A549 (cell line): Measurements from ENCODE around the gene DDX60. TPM values are rescaled to one million over a fixed set of nuclear protein-coding genes. Genes with fewer than 3 reads are reported as not detected.
A peak's percentile ranks its signal among the peaks of the same experiment; 100 is the strongest.

Experiments
- ATAC-seq, 2 experiments: fragments of 200-7000 bp in 1 of 2; fragments of >200 bp in 1 of 2; cut with Nextera tagmentation in 1 of 2; cut with Tn5 transposase in 1 of 2; 3 replicates each; pipeline versions ENCODE4 v1.8.0 to v1.9.1; 2018 to 2020; ENCODE audit warnings: mild to moderate bottlenecking in 1 of 2, moderate library complexity in 1 of 2
- CTCF ChIA-PET: fragments of 300-600 bp; sonication (Branson Sonifier 250); formaldehyde crosslinking; extraction: SDS; loops from one replicate; lab custom pipeline; 2021; ENCODE audit warnings: antibody characterized with exemption, inconsistent platforms; lab: Yijun Ruan, JAX
- POLR2A ChIA-PET: fragments of 350-600 bp; formaldehyde crosslinking; extraction: SDS; loops from one replicate; lab custom pipeline; 2021; ENCODE audit warnings: antibody characterized with exemption, inconsistent platforms; lab: Yijun Ruan, JAX
- DNase-seq, 2 experiments: peaks; one replicate each; pipeline versions ENCODE4 v3.0.0 to v3.0.0-alpha.2; 2011 to 2016; ENCODE audit warnings: low read depth in 1 of 2, low spot score in 1 of 2
- FAIRE-seq: peaks from 2 replicates; lab custom pipeline; 2011; peaks lifted over from hg19 to GRCh38; lab: Jason Lieb, UNC
- H3K27ac ChIP-seq, 2 experiments: fragments of >200 bp; sonication (Bioruptor Twin); formaldehyde crosslinking; 3 replicates each; pipeline ENCODE4 v1.5.1; 2016 to 2017
- H3K4me1 ChIP-seq: fragments of >200 bp; sonication (Bioruptor Twin); formaldehyde crosslinking; 3 replicates; pipeline ENCODE4 v1.6.1; 2016
- H3K4me2 ChIP-seq: fragments of >200 bp; sonication (Bioruptor Twin); formaldehyde crosslinking; 3 replicates; pipeline ENCODE4 v1.6.1; 2016
- H3K4me3 ChIP-seq: fragments of >200 bp; sonication (Bioruptor Twin); formaldehyde crosslinking; 3 replicates; pipeline ENCODE4 v1.5.1; 2016
- H3K9me3 ChIP-seq: fragments of >200 bp; sonication (Bioruptor Twin); formaldehyde crosslinking; 3 replicates; pipeline ENCODE4 v1.6.1; 2016
- BHLHE40 ChIP-seq: IDR thresholded peaks from 2 replicates; pipeline ENCODE4 v1.6.1; 2012; ENCODE audit warnings: low read depth, low read length, inconsistent platforms
- CBX2 ChIP-seq: fragments of 200-600 bp; sonication (generic); IDR thresholded peaks from 2 replicates; pipeline ENCODE4 v1.6.1; 2016; ENCODE audit warnings: low read depth, mild to moderate bottlenecking, borderline replicate concordance
- CEBPB ChIP-seq, 2 experiments: fragments of >200 bp in 1 of 2; sonication (Bioruptor Twin) in 1 of 2; formaldehyde crosslinking in 1 of 2; IDR thresholded peaks; 2 replicates each; pipeline ENCODE4 v1.6.1; 2012 to 2016
- FOSL2 ChIP-seq, 2 experiments: fragments of 450-650 bp in 1 of 2; fragments of >200 bp in 1 of 2; sonication (Bioruptor Twin) in 1 of 2; formaldehyde crosslinking; IDR thresholded peaks; 2 replicates each; pipeline versions ENCODE4 v1.5.0 to v1.6.1; 2016 to 2020; ENCODE audit warnings: mild to moderate bottlenecking in 1 of 2, moderate library complexity in 1 of 2
- HDAC2 ChIP-seq: fragments of 200-600 bp; sonication (generic); IDR thresholded peaks from 2 replicates; pipeline ENCODE4 v1.6.1; 2016
- HEYL ChIP-seq: fragments of 250-450 bp; sonication (Bioruptor Pico); IDR thresholded peaks from 2 replicates; pipeline ENCODE4 v1.8.0; 2021; ENCODE audit warnings: mild to moderate bottlenecking, moderate library complexity
- HOXB13 ChIP-seq: fragments of 250-450 bp; sonication (Bioruptor Pico); IDR thresholded peaks from 2 replicates; pipeline ENCODE4 v1.5.0; 2020; ENCODE audit warnings: low read depth, mild to moderate bottlenecking, moderate library complexity
- HOXB5 ChIP-seq: fragments of 250-450 bp; sonication (Bioruptor Pico); IDR thresholded peaks from 2 replicates; pipeline ENCODE4 v1.5.0; 2020; ENCODE audit warnings: mild to moderate bottlenecking, moderate library complexity
- JUNB ChIP-seq: fragments of >200 bp; sonication (Bioruptor Twin); formaldehyde crosslinking; IDR thresholded peaks from 2 replicates; pipeline ENCODE4 v1.6.1; 2016
- KDM1A ChIP-seq: fragments of 200-600 bp; sonication (generic); IDR thresholded peaks from 2 replicates; pipeline ENCODE4 v1.6.1; 2016; ENCODE audit warnings: low read depth, mild to moderate bottlenecking
- KDM5A ChIP-seq: fragments of 200-600 bp; sonication (generic); IDR thresholded peaks from 2 replicates; pipeline ENCODE4 v1.6.1; 2016; ENCODE audit warnings: antibody characterized with exemption, mild to moderate bottlenecking
- MAFK ChIP-seq: fragments of 450-650 bp; IDR thresholded peaks from 2 replicates; pipeline ENCODE4 v1.6.1; 2014; ENCODE audit not compliant: partially characterized antibody
- NFE2L2 ChIP-seq: fragments of 150-350 bp; conservative IDR thresholded peaks from 2 replicates; pipeline ENCODE4 v1.6.1; 2014; ENCODE audit warnings: low read length
- PHF8 ChIP-seq: fragments of 200-600 bp; sonication (generic); IDR thresholded peaks from 2 replicates; pipeline ENCODE4 v1.6.1; 2016; ENCODE audit warnings: low read depth, mild to moderate bottlenecking, antibody characterized with exemption, moderate library complexity, borderline replicate concordance
- POLR2AphosphoS2 ChIP-seq: conservative IDR thresholded peaks from 2 replicates; pipeline ENCODE4 v1.6.1; 2012; ENCODE audit warnings: low read length, improper control_type of control experiment, inconsistent platforms
- RAD21 ChIP-seq, 2 experiments: fragments of >200 bp in 1 of 2; sonication (Bioruptor Twin) in 1 of 2; formaldehyde crosslinking in 1 of 2; IDR thresholded peaks in 1 of 2; conservative IDR thresholded peaks in 1 of 2; 2 replicates in 1 of 2; 3 replicates in 1 of 2; pipeline ENCODE4 v1.6.1; 2012 to 2018; ENCODE audit warnings: inconsistent platforms in 1 of 2
- TFCP2L1 ChIP-seq: fragments of 250-450 bp; sonication (Bioruptor Pico); IDR thresholded peaks from 2 replicates; pipeline ENCODE4 v1.5.0; 2021; ENCODE audit warnings: mild to moderate bottlenecking
- ZNF302 ChIP-seq: fragments of 250-450 bp; sonication (Bioruptor Pico); IDR thresholded peaks from 2 replicates; pipeline ENCODE4 v1.9.0; 2021; ENCODE audit warnings: inconsistent platforms, mild to moderate bottlenecking, moderate library complexity
- WGBS: methylation state at CpG from one replicate; pipeline ENCODE4 v1.1.6; 2017; ENCODE audit errors: missing lambda C conversion rate; 5-methylcytosine and 5-hydroxymethylcytosine counted together
- polyA plus RNA-seq, 4 experiments: library from polyadenylated mRNA; depleted of rRNA in 3 of 4; stranded (reverse); fragments of >200 nt; fragmentation: RNase III in 1 of 4; extraction: RNeasy Plus Mini Kit Qiagen cat#74134 plus additional on column Dnase treatment in 1 of 4; gene quantifications; 2 replicates in 3 of 4; 3 replicates in 1 of 4; pipeline ENCODE4 v1.2.3, GENCODE V29; 2011 to 2017

DDX60 gene
- polyA plus RNA-seq, 2 of the 4 experiments (the other 2 are of a cell fraction): 1.6 to 4.4 TPM

DNA sequence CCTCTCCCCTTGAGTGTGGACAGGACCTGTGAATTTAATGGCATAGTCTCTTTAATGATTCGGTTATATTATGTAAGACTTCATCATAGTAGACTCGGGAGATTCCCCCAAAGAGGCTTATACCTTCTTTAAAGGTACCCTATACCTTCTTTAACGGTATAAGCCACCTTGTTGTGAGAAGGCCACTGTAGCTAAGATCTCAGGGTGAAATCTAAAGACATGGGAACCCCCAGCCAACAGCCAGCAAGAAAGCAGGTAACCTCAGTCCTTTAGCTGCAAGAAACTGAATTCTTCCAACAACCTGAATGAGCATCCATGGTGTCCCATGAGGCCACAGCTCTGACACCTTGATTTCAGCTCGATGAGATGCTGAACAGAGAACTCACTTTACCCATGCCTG, 931 bp downstream of the DDX60 start:
- FAIRE-seq (no peak), DNase-seq (no peak), ATAC-seq (peak in 1 of 2 experiments; percentile 22; a peak in 2 of 6 replicates)
- TF ChIP-seq HDAC2 (no peak), JUNB (no peak), POLR2AphosphoS2 (no peak)
- Histone ChIP-seq H3K9me3 (no peaks in the 10 kb centered on the region), H3K4me3 (peak overlapping the region; percentile 63), H3K4me1 (peaks cover 26% of the 10 kb centered on the region), H3K4me2 (peak overlapping the region; percentile 99), H3K27ac (peak overlapping the region; percentile 91 to 98)
- WGBS: 56% methylated on average over 4 of the region's 4 CpGs
- ChIA-PET CTCF (interaction anchor here (0.8 to 1.7 kb wide), 7 partner anchors 13 to 268 kb away, joined by 3 to 5 read pairs (median 3); no protein-coding TSS in a partner anchor), POLR2A (no interaction called here)

DNA sequence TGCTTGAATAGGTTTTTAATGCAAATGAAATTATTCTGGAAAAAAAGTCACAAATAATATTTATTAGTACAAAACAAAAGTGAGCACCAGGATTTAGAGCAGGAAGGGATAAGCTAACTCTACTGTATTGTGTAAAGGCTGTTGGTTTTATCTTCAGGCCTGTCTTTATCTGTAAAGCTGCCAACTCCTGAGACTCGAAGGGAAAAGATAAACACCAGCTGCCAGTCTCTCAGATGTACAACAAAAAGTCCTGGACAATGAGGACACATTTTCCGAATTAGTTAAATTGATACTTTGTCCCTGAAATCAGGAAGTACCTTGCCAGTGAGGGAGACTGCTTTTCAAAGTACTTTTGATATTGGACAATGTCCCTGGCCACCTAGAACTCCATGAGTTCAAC, 8.8 kb downstream of the DDX60 start:
- CTCF ChIA-PET: no interaction called here
- DNase-seq: no peak

DNA sequence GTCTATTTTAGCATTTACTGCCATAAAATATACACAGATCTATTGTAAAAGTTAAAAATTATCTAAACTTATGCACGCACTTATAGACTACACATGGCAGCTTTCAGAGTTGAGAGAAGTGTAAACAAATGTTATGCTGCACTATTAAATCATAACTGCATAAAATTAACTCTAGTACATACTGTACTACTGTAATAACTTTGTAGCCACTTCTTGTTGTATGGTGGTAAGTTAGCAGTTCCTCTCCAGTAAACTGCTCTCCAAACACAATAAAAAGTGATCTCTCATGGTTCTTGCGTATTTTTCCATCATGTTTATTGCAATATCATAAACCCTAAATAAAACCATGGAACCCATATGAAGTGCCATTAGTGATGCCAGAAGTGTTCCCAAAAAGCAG, 9.6 kb downstream of the DDX60 start:
- no peak for TF ChIP-seq FOSL2 (IDR thresholded peaks at IDR 0.05)
- no peak for TF ChIP-seq FOSL2 (CRISPR knock-in tag; IDR thresholded peaks at IDR 0.05)
- TF ChIP-seq POLR2AphosphoS2: no peak
- TF ChIP-seq ZNF302: no peak
- no peak for TF ChIP-seq CBX2
- no peak for TF ChIP-seq HEYL (CRISPR knock-in tag)
- TF ChIP-seq RAD21 (conservative IDR thresholded peaks at IDR 0.05 in 1 of 2, IDR thresholded peaks at IDR 0.05 in 1 of 2): no peak
- TF ChIP-seq NFE2L2: no peak
- no peaks in the 10 kb centered on the region for H3K9me3 ChIP-seq
- H3K27ac ChIP-seq: no peak overlapping the region
- H3K4me2 ChIP-seq: no peak overlapping the region
- 89% methylated on average over 2 of the region's 2 CpGs for WGBS
- ATAC-seq: no peak
- CTCF ChIA-PET: no interaction called here
- POLR2A ChIA-PET: no interaction called here
- H3K4me1 ChIP-seq: peaks cover 18% of the 10 kb centered on the region
- no peak for FAIRE-seq
- H3K4me3 ChIP-seq: no peak overlapping the region
- no peak for DNase-seq

More for the DNA sequence above, 8.8 kb downstream of the DDX60 start:
- FAIRE-seq: no peak
- no peak for ATAC-seq
- no peak overlapping the region for H3K4me2 ChIP-seq
- TF ChIP-seq HDAC2 (no peak), HOXB13 (CRISPR knock-in tag) (no peak), HOXB5 (CRISPR knock-in tag) (no peak), PHF8 (no peak), HEYL (CRISPR knock-in tag) (no peak), FOSL2 (IDR thresholded peaks at IDR 0.05) (no peak), FOSL2 (CRISPR knock-in tag; IDR thresholded peaks at IDR 0.05) (no peak)
- no peak overlapping the region for H3K4me3 ChIP-seq
- peaks cover 14% of the 10 kb centered on the region for H3K4me1 ChIP-seq
- H3K9me3 ChIP-seq: no peaks in the 10 kb centered on the region
- WGBS: 37% methylated on average over 2 of the region's 2 CpGs
- no peak overlapping the region for H3K27ac ChIP-seq
- POLR2A ChIA-PET: no interaction called here

DNA sequence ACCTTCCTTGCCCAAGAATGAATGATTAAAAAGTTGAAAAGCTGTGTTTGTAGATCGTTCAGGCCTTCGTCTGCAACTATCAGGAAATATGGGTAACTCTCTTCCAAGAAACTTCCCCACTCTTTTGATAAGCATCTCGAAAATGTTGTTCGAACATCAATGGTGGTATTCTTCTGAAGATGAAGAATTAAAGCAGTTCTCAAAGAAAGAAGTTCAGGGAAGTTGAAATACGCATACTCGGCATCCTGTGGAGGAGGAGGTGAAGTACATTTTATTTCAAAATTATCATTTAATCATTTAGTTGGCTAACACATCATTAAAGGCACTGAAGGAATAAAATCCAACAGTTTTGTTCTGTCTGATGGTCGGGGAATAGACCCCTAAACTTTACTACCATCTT, 12.1 kb downstream of the DDX60 start:
- H3K4me1 ChIP-seq: peaks cover 18% of the 10 kb centered on the region
- CTCF ChIA-PET: interaction anchor here (0.7 kb wide), 1 partner anchor 132 kb away, joined by 3 read pairs; no protein-coding TSS in a partner anchor
- ATAC-seq: no peak
- H3K4me2 ChIP-seq: no peak overlapping the region
- H3K9me3 ChIP-seq: no peaks in the 10 kb centered on the region
- TF ChIP-seq KDM1A: no peak
- TF ChIP-seq BHLHE40: no peak
- no peak for TF ChIP-seq CEBPB (IDR thresholded peaks at IDR 0.05)
- TF ChIP-seq KDM5A: no peak
- TF ChIP-seq TFCP2L1 (CRISPR knock-in tag): no peak
- peak; percentile 53 for TF ChIP-seq MAFK
- no peak for TF ChIP-seq JUNB
- TF ChIP-seq, all 56 proteins: peak for 1
- FAIRE-seq: no peak
- POLR2A ChIA-PET: no interaction called here
- Histone ChIP-seq H3K4me3 (no peak overlapping the region), H3K27ac (no peak overlapping the region)
- WGBS: 85% methylated on average over 7 of the region's 7 CpGs
- no peak for DNase-seq
